Activated CD4-positive, alpha-beta T cell treated with anti-CD3 and anti-CD28 coated beads, Interleukin-2, amount 50 U/mL, for 16 hours (primary cell): ENCODE data around the gene TMEM234.

Experiments
- DNase-seq: peaks from one replicate; pipeline ENCODE4 v3.0.0-alpha.2; 2020

The TMEM234 gene

GRCh38 chr1:32170991-32171390, 51.2 kb downstream of the TMEM234 start:
- DNase-seq = no peak
